ENCODE results near the gene ERC2. TPM values are rescaled to one million over a fixed set of nuclear protein-coding genes. Genes with fewer than 3 reads are reported as not detected.

ERC2 gene
- total RNA-seq, 2 donors from 2014 or later, result 1.2 TPM; not detected in 1

DNA sequence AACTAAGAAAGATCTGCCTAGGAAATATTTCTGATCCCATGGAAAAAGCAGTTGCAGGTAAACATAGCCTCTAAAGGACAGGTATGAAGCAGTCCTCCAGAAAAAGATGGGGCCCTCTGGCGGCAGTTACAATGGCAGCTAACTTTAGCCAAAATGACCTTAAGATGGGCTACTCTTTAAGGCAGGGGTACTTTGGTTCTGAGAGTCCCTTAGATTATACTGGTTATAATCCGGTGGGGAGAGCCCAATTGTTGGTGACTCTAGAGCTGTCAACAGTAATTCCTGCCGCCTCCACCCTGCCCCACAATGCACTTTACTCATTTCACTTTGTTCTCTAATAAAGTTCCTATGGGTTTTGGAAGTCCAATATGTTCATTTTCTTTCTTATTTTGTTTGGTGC lies 568.4 kb downstream of the ERC2 start:
- H3K4me1 ChIP-seq (ENCODE audit: control insufficient read depth in 1 of 2, low read depth in 2 of 2), result no peaks in the 10 kb centered on the region
- DNase-seq (ENCODE audit: low spot score) (no peak), ATAC-seq (ENCODE audit: insufficient number of reproducible peaks, low FRiP score, low read depth) (no peak)
- H3K36me3 ChIP-seq, result no peaks in the 10 kb centered on the region
- TF ChIP-seq, protein P1, sequence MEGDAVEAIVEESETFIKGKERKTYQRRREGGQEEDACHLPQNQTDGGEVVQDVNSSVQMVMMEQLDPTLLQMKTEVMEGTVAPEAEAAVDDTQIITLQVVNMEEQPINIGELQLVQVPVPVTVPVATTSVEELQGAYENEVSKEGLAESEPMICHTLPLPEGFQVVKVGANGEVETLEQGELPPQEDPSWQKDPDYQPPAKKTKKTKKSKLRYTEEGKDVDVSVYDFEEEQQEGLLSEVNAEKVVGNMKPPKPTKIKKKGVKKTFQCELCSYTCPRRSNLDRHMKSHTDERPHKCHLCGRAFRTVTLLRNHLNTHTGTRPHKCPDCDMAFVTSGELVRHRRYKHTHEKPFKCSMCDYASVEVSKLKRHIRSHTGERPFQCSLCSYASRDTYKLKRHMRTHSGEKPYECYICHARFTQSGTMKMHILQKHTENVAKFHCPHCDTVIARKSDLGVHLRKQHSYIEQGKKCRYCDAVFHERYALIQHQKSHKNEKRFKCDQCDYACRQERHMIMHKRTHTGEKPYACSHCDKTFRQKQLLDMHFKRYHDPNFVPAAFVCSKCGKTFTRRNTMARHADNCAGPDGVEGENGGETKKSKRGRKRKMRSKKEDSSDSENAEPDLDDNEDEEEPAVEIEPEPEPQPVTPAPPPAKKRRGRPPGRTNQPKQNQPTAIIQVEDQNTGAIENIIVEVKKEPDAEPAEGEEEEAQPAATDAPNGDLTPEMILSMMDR (IDR thresholded peaks at IDR 0.05), result no peak
- H3K4me3 ChIP-seq, result no peak overlapping the region
- H3K27me3 ChIP-seq (replicated peaks; ENCODE audit: insufficient read depth), result no peaks in the 10 kb centered on the region
- no peak overlapping the region for H3K27ac ChIP-seq
- H3K9me3 ChIP-seq, result no peaks in the 10 kb centered on the region

DNA sequence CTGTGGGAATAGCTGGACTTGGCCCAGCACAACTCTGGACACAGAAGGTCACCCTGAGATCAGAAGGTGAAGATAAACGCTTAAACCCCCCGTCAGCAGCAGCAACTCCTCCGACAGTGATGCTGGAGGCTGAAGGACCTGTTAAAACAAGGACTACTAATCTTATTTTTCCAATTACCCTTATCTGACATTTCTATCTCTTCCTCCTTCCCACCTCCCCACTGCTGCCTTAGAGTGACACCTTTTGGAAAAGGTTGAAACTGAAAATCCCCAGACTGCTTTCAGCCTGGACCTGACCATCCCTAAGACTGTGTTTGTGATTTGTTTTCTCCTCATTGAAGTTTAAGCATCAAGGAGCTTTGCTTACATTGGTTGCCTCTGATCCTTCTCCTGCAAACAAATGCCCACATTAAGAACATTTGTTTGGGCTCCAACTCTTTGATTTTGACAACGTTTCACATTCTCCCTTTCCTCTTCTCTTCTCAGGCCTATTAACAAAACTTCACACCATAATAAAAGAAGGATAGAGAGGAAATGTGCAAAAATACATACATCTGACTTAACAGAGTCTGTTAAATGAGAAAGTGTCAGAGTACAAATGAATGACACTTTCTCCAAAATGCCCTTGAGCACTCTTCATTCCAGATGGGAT lies 570.6 kb downstream of the ERC2 start:
- H3K4me1 ChIP-seq (ENCODE audit: control insufficient read depth in 1 of 2, low read depth in 2 of 2), result no peaks in the 10 kb centered on the region
- no peak overlapping the region for H3K27ac ChIP-seq
- H3K27me3 ChIP-seq (replicated peaks; ENCODE audit: insufficient read depth), result no peaks in the 10 kb centered on the region
- no peaks in the 10 kb centered on the region for H3K9me3 ChIP-seq
- H3K36me3 ChIP-seq, result no peaks in the 10 kb centered on the region
- no peak for ATAC-seq (ENCODE audit: insufficient number of reproducible peaks, low FRiP score, low read depth)
- TF ChIP-seq, protein P1 (IDR thresholded peaks at IDR 0.05), result no peak
- DNase-seq (ENCODE audit: low spot score), result no peak
- H3K4me3 ChIP-seq, result no peak overlapping the region

DNA sequence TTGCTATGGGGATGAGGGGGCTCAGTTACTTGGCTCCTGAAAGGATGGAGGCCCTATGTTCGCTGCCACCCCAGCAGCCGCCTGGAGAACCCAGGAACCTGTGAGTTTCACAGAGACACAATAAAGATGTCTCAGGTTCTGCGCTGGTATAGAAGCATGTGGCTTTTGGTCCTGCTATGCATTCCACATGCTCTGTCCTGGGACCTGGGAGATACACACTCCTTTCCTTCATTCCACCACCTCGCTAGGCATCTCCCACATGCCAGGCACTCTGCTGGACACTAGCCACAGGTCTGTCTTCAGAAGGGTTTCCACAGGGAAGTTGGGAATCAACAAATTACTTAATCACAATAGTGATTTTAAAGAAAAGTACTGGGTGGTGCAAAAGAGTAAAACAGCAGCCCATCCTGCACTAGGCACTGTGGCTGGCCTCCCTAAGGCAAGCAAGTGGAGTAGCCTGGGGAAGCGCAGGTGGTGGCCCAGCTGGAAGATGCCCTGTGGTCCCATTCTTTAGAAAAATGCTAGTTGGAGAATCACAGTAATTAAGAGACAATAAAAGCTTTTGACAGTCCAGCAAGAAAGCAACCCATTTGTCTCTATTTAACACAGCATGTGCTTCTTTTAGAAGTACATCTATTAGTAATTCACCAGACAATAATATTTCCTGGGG lies 572.2 kb downstream of the ERC2 start:
- no peaks in the 10 kb centered on the region for H3K27me3 ChIP-seq (replicated peaks; ENCODE audit: insufficient read depth)
- H3K27ac ChIP-seq, result no peak overlapping the region
- TF ChIP-seq, protein P1 (IDR thresholded peaks at IDR 0.05), result no peak
- H3K4me3 ChIP-seq, result no peak overlapping the region
- no peaks in the 10 kb centered on the region for H3K4me1 ChIP-seq (ENCODE audit: control insufficient read depth in 1 of 2, low read depth in 2 of 2)
- ATAC-seq (ENCODE audit: insufficient number of reproducible peaks, low FRiP score, low read depth), result no peak
- DNase-seq (ENCODE audit: low spot score), result no peak
- no peaks in the 10 kb centered on the region for H3K36me3 ChIP-seq
- no peaks in the 10 kb centered on the region for H3K9me3 ChIP-seq

DNA sequence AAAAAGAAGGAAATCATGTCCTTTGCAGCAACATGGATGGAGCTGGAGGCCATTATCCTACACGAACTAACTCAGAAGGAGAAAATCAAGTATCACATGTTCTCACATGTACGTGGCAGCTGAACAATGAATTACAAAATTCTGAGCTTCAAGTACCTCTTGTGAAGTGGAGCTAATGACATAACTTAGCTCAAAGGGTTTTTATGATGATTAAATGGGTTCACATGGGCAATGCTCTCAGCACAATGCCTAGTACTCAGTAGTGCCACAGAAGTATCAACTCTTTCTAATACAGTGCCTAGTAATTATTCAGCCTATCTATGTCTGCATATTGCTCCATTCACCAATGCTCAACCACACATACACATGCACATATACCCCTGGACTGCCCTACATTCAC lies 573.7 kb downstream of the ERC2 start:
- Histone ChIP-seq H3K27ac (no peak overlapping the region), H3K27me3 (replicated peaks; ENCODE audit: insufficient read depth) (no peaks in the 10 kb centered on the region), H3K4me3 (no peak overlapping the region), H3K36me3 (no peaks in the 10 kb centered on the region), H3K4me1 (ENCODE audit: control insufficient read depth in 1 of 2, low read depth in 2 of 2) (no peaks in the 10 kb centered on the region), H3K9me3 (no peaks in the 10 kb centered on the region)
- TF ChIP-seq, protein P1 (IDR thresholded peaks at IDR 0.05), result no peak
- ATAC-seq (ENCODE audit: insufficient number of reproducible peaks, low FRiP score, low read depth), result no peak
- no peak for DNase-seq (ENCODE audit: low spot score)

DNA sequence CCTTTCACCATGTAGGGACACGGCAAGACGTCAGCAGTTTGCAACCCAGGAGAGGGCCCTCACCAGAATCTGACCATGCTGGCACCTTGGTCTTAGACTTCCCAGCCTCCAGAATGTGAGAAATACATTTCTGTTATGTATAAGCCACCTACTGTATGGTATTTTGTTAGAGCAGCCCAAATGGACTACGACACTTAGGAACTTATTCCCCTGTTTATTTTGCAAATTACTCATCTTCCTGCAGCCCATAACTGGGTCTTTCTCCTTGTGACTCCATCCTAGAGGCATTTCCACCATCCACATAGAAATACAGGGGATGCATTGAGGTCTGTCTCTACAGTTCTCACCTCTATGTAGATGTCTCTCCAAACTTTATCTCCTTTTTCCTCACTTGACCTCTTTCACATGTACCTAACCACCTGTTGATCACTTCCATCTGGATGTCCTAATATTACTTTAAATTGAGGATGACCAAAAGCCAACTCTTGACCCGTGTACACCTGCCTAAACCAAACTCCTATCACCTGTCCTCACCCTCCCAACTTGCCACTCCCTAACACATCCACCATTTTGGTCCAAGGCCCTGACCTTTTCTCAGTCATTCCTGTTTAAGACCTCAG lies 575.1 kb downstream of the ERC2 start:
- Histone ChIP-seq H3K36me3 (no peaks in the 10 kb centered on the region), H3K9me3 (no peaks in the 10 kb centered on the region), H3K27ac (no peak overlapping the region), H3K27me3 (replicated peaks; ENCODE audit: insufficient read depth) (no peaks in the 10 kb centered on the region), H3K4me3 (no peak overlapping the region), H3K4me1 (ENCODE audit: control insufficient read depth in 1 of 2, low read depth in 2 of 2) (no peaks in the 10 kb centered on the region)
- TF ChIP-seq, protein P1 (IDR thresholded peaks at IDR 0.05), result no peak
- no peak for ATAC-seq (ENCODE audit: insufficient number of reproducible peaks, low FRiP score, low read depth)
- no peak for DNase-seq (ENCODE audit: low spot score)
